GM12878 (cell line): ENCODE measurements around the gene PRM1. TPM values are rescaled to one million over a fixed set of nuclear protein-coding genes. Genes with fewer than 3 reads are reported as not detected.

ENCODE experiments used
- ATAC-seq: fragments of 200-7000 bp; cut with Tn5 transposase; 3 replicates; pipeline ENCODE4 v1.9.1; 2020; ENCODE audit warnings: mild to moderate bottlenecking, moderate library complexity
- BruUV-seq: library from RNA; stranded (reverse); fragments of 400-500 nt; replicated peaks from 2 replicates; lab custom pipeline; 2021; lab: Mats Ljungman, UMichigan
- CTCF ChIA-PET: fragments of 300-600 bp; sonication (Branson Sonifier 250); formaldehyde crosslinking; extraction: SDS; loops from one replicate; lab custom pipeline; 2021; ENCODE audit warnings: inconsistent platforms; lab: Yijun Ruan, JAX
- POLR2A ChIA-PET: fragments of 350-600 bp; formaldehyde crosslinking; extraction: SDS; loops from one replicate; lab custom pipeline; 2021; ENCODE audit warnings: inconsistent platforms; lab: Charles Lee
- RAD21 ChIA-PET: fragments of 300-600 bp; sonication (Branson Sonifier 250); formaldehyde crosslinking; loops from one replicate; lab custom pipeline; 2023; ENCODE audit warnings: antibody characterized with exemption; ENCODE audit not compliant: unreplicated experiment; lab: Charles Lee
- SMC1A ChIA-PET: fragments of 300-600 bp; sonication (Branson Sonifier 250); formaldehyde crosslinking; loops from one replicate; lab custom pipeline; 2023; ENCODE audit not compliant: unreplicated experiment, uncharacterized antibody; lab: Charles Lee
- DNase-seq: peaks from one replicate; pipeline ENCODE4 v3.0.0-alpha.2; 2011; ENCODE audit warnings: low read depth, low spot score
- FAIRE-seq: peaks from 3 replicates; lab custom pipeline; 2011; peaks lifted over from hg19 to GRCh38; lab: Jason Lieb, UNC
- H2AFZ ChIP-seq: 2 replicates; pipeline ENCODE4 v1.6.0; 2011; ENCODE audit warnings: low read depth, low read length, control low read depth; ENCODE audit not compliant: control insufficient read depth
- H3K27ac ChIP-seq: 2 replicates; pipeline ENCODE4 v1.5.1; 2011; ENCODE audit warnings: control low read depth; ENCODE audit not compliant: control insufficient read depth, insufficient read depth
- H3K27me3 ChIP-seq, 2 experiments: replicated peaks in 1 of 2; 2 replicates each; pipeline versions ENCODE4 v1.6.0 to v1.6.1; 2011; ENCODE audit warnings: low read length in 1 of 2; ENCODE audit not compliant: control insufficient read depth in 2 of 2, insufficient read depth in 2 of 2
- H3K36me3 ChIP-seq, 2 experiments: 2 replicates each; pipeline ENCODE4 v1.5.1; 2011; ENCODE audit warnings: low read length in 1 of 2; ENCODE audit not compliant: control insufficient read depth in 2 of 2, insufficient read depth in 2 of 2
- H3K4me1 ChIP-seq: 2 replicates; pipeline ENCODE4 v1.6.1; 2011; ENCODE audit warnings: mild to moderate bottlenecking, low read length, moderate library complexity, mixed read lengths; ENCODE audit not compliant: control insufficient read depth, insufficient read depth
- H3K4me2 ChIP-seq: 2 replicates; pipeline ENCODE4 v1.6.0; 2011; ENCODE audit warnings: control low read depth; ENCODE audit not compliant: control insufficient read depth, insufficient read depth
- H3K4me3 ChIP-seq: fragments of 200-600 bp; sonication (generic); 2 replicates; pipeline ENCODE4 v1.5.1; 2016
- H3K79me2 ChIP-seq: 2 replicates; pipeline ENCODE4 v1.6.0; 2011; ENCODE audit warnings: low read length; ENCODE audit not compliant: control insufficient read depth, insufficient read depth
- H3K9ac ChIP-seq: 2 replicates; pipeline ENCODE4 v1.8.0; 2011; ENCODE audit warnings: low read length, control low read depth, mixed read lengths; ENCODE audit not compliant: control insufficient read depth, insufficient read depth
- H3K9me3 ChIP-seq: replicated peaks from 3 replicates; pipeline ENCODE4 v1.5.1; 2011; ENCODE audit warnings: mild to moderate bottlenecking, low read length; ENCODE audit not compliant: control insufficient read depth, insufficient read depth
- H4K20me1 ChIP-seq: 2 replicates; pipeline ENCODE4 v1.6.0; 2011; ENCODE audit not compliant: control insufficient read depth, insufficient read depth
- ATF7 ChIP-seq: fragments of 450-650 bp; IDR thresholded peaks from 2 replicates; pipeline ENCODE4 v1.6.1; 2016; ENCODE audit warnings: low read depth, mild to moderate bottlenecking
- CHD2 ChIP-seq: IDR thresholded peaks from 2 replicates; pipeline ENCODE4 v1.6.1; 2011; ENCODE audit warnings: low read depth, low read length, improper control_type of control experiment, borderline replicate concordance
- DPF2 ChIP-seq: fragments of 450-650 bp; IDR thresholded peaks from 2 replicates; pipeline ENCODE4 v1.6.1; 2017; ENCODE audit warnings: mild to moderate bottlenecking
- NFYB ChIP-seq: IDR thresholded peaks from 2 replicates; pipeline ENCODE4 v1.6.1; 2011; ENCODE audit warnings: low read depth, mild to moderate bottlenecking, low read length, improper control_type of control experiment, moderate library complexity; ENCODE audit not compliant: insufficient read depth
- POLR2A ChIP-seq: IDR thresholded peaks from 2 replicates; pipeline ENCODE4 v1.6.1; 2011; ENCODE audit warnings: low read depth, mild to moderate bottlenecking, low read length
- RELB ChIP-seq: fragments of 450-650 bp; IDR thresholded peaks from 2 replicates; pipeline ENCODE4 v1.6.1; 2017; ENCODE audit warnings: low read depth, mild to moderate bottlenecking, moderate library complexity
- STAT3 ChIP-seq: IDR thresholded peaks from 2 replicates; pipeline ENCODE4 v1.6.1; 2011; ENCODE audit warnings: low read depth, low read length, improper control_type of control experiment
- SUPT20H ChIP-seq: IDR thresholded peaks from 2 replicates; pipeline ENCODE4 v1.6.1; 2011; ENCODE audit warnings: low read depth, mild to moderate bottlenecking, low read length, moderate library complexity, borderline replicate concordance; ENCODE audit not compliant: control insufficient read depth
- ZNF687 ChIP-seq: fragments of 450-650 bp; IDR thresholded peaks from 2 replicates; pipeline ENCODE4 v1.6.1; 2017; ENCODE audit warnings: mild to moderate bottlenecking, moderate library complexity
- WGBS: methylation state at CpG from one replicate; pipeline ENCODE4 v1.1.6; 2016; ENCODE audit warnings: low lambda C conversion rate; ENCODE audit not compliant: insufficient replicate concordance, insufficient coverage; ENCODE audit errors: missing lambda C conversion rate; 5-methylcytosine and 5-hydroxymethylcytosine counted together
- in situ Hi-C: fragments of 300-500 bp; cut with MboI; formaldehyde crosslinking; loops from 9 replicates; pipeline ENCODE4 v1.14.3; 2018; ENCODE audit warnings: mixed read lengths
- intact Hi-C: fragments of 100-400 bp; cut with micrococcal nuclease; formaldehyde crosslinking; loops from one replicate; pipeline ENCODE4 v1.14.2; 2022; ENCODE audit not compliant: unreplicated experiment
- polyA plus RNA-seq, 11 experiments: library from polyadenylated mRNA; depleted of rRNA in 4 of 11; unstranded in 6 of 11; stranded (reverse) in 5 of 11; fragments of >200 nt; fragmentation: Nextera tagmentation in 4 of 11; fragmentation: Illumina TruSeq in 1 of 11; extraction: Ambion mirVana in 4 of 11; extraction: Trizol in 1 of 11; gene quantifications; 1 replicate in 1 of 11; 2 replicates in 10 of 11; pipeline versions ENCODE4 v1.2.1 to v1.2.3, GENCODE V29; 2011 to 2016; ENCODE audit warnings: inconsistent platforms in 2 of 11, missing spikeins in 2 of 11, low read depth in 1 of 11
- total RNA-seq, 4 experiments: library from RNA; depleted of rRNA in 3 of 4; stranded (reverse); fragments of >200 nt in 3 of 4; fragmentation: Illumina TruSeq in 1 of 4; extraction: Trizol in 1 of 4; gene quantifications; 2 replicates each; pipeline versions ENCODE4 v1.2.1 to v1.2.3, GENCODE V29; 2013 to 2021

Gene PRM1
- total and polyA plus RNA-seq, 10 of the 15 experiments (the other 5 are each of a cell fraction or from before 2014, with no cell fraction given), result 0.20 TPM; not detected in 9

DNA sequence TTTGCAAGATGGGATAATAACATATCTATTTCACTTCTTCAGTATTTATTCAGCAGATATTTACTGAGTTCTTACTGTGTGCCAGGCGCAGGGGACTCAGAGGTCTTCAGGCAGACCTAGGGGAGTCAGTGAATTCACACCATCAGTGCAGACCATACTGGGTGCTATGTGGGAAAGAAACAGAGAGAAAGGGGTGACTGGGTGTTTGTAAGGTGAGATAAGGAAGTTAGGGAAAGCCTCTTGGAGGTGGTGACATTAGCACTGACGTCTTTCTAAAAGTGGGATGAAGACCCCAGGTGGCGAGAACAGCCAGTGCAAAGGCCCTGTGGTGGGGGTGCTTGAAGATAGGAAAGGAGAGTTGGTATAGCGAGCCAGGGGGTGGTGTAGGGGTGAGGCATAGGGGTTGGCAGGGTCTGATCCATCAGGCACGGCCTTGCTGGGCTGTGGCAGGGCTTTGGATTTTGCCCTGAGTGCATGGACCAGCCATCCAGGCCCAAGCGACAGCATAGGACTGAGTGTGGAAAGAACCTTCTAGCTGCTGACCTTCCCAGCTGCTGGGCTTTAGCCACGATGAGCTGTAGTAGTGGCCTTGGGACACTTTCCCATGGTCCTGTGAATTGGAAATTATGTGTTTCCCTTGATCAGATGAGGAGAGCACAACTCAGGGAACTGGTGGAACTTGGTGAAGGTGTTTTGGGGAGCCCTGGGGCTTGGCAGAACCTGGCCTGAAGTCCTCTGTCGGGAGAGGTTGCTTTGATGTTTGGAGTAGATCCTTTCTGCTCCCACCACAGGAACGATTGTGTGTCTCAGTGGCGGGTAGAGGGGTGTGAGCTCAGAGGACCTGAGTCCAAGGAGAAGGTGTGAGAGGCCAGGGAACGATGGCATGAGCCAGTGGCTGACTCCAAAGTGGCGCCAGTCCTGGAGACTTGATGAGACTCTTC lies 21.2 kb downstream of the PRM1 start:
- Histone ChIP-seq H3K4me2 (no peak overlapping the region), H3K9ac (no peak overlapping the region), H3K79me2 (peaks cover 11% of the 10 kb centered on the region), H3K27ac (no peak overlapping the region), H3K36me3 (no peaks in the 10 kb centered on the region), H3K4me3 (no peak overlapping the region), H4K20me1 (no peaks in the 10 kb centered on the region), H2AFZ (no peak overlapping the region), H3K4me1 (peaks cover 45% of the 10 kb centered on the region), H3K27me3 (no peaks in the 10 kb centered on the region), H3K9me3 (no peaks in the 10 kb centered on the region)
- WGBS, result 87% methylated on average over 12 of the region's 12 CpGs
- intact Hi-C loops (loop anchor here (5.0 kb wide), 3 partner anchors 158 to 278 kb away; no protein-coding TSS in a partner anchor), in situ Hi-C loops (no loop called here)
- CTCF ChIA-PET, result interaction anchor here (0.8 to 11.0 kb wide), 9 partner anchors 37 to 294 kb away, joined by 4 to 170 read pairs (median 32); no protein-coding TSS in a partner anchor
- FAIRE-seq (no peak), ATAC-seq (no peak), DNase-seq (no peak)
- BruUV-seq, result no TSS peak
- SMC1A ChIA-PET, result interaction anchor here (0.6 to 8.8 kb wide), 17 partner anchors 11 to 295 kb away, joined by 3 to 108 read pairs (median 5); partner anchors contain the start of gene TNP2
- RAD21 ChIA-PET, result interaction anchor here (1.0 to 11.8 kb wide), 6 partner anchors 26 to 96 kb away, joined by 3 to 243 read pairs (median 54); no protein-coding TSS in a partner anchor
- POLR2A ChIA-PET, result interaction anchor here (0.5 to 5.8 kb wide), 6 partner anchors 12 to 205 kb away, joined by 3 to 80 read pairs (median 6); no protein-coding TSS in a partner anchor
- TF ChIP-seq STAT3 (no peak), DPF2 (no peak), RELB (no peak), ATF7 (no peak), SUPT20H (no peak), NFYB (no peak), ZNF687 (no peak), CHD2 (no peak), POLR2A (no peak)
